Measurements from ENCODE around the gene ARHGAP26. TPM values are rescaled to one million over a fixed set of nuclear protein-coding genes. Genes with fewer than 3 reads are reported as not detected.

Gene ARHGAP26
- total and polyA plus RNA-seq, 2 experiments from 2014 or later: 9.5 to 16.8 TPM

GRCh38 chr5:143182106-143182505 is 411.9 kb downstream of the ARHGAP26 start:
- H3F3A ChIP-seq (replicated peaks; ENCODE audit: low read depth): no peaks in the 10 kb centered on the region
- Mint-ChIP-seq H3K9me3 (no peaks in the 10 kb centered on the region), H3K27ac (no peak overlapping the region), H3K4me1 (no peaks in the 10 kb centered on the region; the same call in 2 of the 3 replicates), H3K4me3 (no peak overlapping the region), H3K36me3 (ENCODE audit: low read depth) (no peaks in the 10 kb centered on the region; the same call in 2 of the 3 replicates), H3K27me3 (ENCODE audit: insufficient read depth, low read depth, poor library complexity) (no peaks in the 10 kb centered on the region)
- no peaks in the 10 kb centered on the region for H3K27me3 ChIP-seq (ENCODE audit: insufficient read depth)
- no peak overlapping the region for H3K4me2 ChIP-seq
- ATAC-seq (no peak), DNase-seq (ENCODE audit: low spot score) (no peak)
- H3K27ac ChIP-seq (ENCODE audit: low read depth): no peak overlapping the region
- H2AFZ ChIP-seq: no peak overlapping the region
- no peaks in the 10 kb centered on the region for H3K79me2 ChIP-seq (replicated peaks; ENCODE audit: insufficient read depth)
- H3K4me1 ChIP-seq (ENCODE audit: insufficient read depth): no peaks in the 10 kb centered on the region
- H4K20me1 ChIP-seq (replicated peaks; ENCODE audit: insufficient read depth): no peaks in the 10 kb centered on the region
- TF ChIP-seq EZH2phosphoT487 (IDR thresholded peaks at IDR 0.05; ENCODE audit: unreplicated experiment) (no peak), NANOG (IDR thresholded peaks at IDR 0.05; ENCODE audit: borderline replicate concordance) (no peak), EZH2 (IDR thresholded peaks at IDR 0.05; ENCODE audit: low read depth, unreplicated experiment) (no peak), ZNF331 (CRISPR knock-in tag; IDR thresholded peaks at IDR 0.05; ENCODE audit: low read depth) (no peak)
- TF ChIP-seq, protein P1, sequence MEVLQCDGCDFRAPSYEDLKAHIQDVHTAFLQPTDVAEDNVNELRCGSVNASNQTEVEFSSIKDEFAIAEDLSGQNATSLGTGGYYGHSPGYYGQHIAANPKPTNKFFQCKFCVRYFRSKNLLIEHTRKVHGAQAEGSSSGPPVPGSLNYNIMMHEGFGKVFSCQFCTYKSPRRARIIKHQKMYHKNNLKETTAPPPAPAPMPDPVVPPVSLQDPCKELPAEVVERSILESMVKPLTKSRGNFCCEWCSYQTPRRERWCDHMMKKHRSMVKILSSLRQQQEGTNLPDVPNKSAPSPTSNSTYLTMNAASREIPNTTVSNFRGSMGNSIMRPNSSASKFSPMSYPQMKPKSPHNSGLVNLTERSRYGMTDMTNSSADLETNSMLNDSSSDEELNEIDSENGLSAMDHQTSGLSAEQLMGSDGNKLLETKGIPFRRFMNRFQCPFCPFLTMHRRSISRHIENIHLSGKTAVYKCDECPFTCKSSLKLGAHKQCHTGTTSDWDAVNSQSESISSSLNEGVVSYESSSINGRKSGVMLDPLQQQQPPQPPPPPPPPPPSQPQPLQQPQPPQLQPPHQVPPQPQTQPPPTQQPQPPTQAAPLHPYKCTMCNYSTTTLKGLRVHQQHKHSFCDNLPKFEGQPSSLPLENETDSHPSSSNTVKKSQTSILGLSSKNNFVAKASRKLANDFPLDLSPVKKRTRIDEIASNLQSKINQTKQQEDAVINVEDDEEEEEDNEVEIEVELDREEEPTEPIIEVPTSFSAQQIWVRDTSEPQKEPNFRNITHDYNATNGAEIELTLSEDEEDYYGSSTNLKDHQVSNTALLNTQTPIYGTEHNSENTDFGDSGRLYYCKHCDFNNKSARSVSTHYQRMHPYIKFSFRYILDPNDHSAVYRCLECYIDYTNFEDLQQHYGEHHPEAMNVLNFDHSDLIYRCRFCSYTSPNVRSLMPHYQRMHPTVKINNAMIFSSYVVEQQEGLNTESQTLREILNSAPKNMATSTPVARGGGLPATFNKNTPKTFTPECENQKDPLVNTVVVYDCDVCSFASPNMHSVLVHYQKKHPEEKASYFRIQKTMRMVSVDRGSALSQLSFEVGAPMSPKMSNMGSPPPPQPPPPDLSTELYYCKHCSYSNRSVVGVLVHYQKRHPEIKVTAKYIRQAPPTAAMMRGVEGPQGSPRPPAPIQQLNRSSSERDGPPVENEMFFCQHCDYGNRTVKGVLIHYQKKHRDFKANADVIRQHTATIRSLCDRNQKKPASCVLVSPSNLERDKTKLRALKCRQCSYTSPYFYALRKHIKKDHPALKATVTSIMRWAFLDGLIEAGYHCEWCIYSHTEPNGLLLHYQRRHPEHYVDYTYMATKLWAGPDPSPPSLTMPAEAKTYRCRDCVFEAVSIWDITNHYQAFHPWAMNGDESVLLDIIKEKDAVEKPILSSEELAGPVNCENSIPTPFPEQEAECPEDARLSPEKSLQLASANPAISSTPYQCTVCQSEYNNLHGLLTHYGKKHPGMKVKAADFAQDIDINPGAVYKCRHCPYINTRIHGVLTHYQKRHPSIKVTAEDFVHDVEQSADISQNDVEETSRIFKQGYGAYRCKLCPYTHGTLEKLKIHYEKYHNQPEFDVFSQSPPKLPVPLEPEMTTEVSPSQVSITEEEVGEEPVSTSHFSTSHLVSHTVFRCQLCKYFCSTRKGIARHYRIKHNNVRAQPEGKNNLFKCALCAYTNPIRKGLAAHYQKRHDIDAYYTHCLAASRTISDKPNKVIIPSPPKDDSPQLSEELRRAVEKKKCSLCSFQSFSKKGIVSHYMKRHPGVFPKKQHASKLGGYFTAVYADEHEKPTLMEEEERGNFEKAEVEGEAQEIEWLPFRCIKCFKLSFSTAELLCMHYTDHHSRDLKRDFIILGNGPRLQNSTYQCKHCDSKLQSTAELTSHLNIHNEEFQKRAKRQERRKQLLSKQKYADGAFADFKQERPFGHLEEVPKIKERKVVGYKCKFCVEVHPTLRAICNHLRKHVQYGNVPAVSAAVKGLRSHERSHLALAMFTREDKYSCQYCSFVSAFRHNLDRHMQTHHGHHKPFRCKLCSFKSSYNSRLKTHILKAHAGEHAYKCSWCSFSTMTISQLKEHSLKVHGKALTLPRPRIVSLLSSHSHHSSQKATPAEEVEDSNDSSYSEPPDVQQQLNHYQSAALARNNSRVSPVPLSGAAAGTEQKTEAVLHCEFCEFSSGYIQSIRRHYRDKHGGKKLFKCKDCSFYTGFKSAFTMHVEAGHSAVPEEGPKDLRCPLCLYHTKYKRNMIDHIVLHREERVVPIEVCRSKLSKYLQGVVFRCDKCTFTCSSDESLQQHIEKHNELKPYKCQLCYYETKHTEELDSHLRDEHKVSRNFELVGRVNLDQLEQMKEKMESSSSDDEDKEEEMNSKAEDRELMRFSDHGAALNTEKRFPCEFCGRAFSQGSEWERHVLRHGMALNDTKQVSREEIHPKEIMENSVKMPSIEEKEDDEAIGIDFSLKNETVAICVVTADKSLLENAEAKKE (CRISPR knock-in tag; IDR thresholded peaks at IDR 0.05): no peak
- TF ChIP-seq, protein P2, sequence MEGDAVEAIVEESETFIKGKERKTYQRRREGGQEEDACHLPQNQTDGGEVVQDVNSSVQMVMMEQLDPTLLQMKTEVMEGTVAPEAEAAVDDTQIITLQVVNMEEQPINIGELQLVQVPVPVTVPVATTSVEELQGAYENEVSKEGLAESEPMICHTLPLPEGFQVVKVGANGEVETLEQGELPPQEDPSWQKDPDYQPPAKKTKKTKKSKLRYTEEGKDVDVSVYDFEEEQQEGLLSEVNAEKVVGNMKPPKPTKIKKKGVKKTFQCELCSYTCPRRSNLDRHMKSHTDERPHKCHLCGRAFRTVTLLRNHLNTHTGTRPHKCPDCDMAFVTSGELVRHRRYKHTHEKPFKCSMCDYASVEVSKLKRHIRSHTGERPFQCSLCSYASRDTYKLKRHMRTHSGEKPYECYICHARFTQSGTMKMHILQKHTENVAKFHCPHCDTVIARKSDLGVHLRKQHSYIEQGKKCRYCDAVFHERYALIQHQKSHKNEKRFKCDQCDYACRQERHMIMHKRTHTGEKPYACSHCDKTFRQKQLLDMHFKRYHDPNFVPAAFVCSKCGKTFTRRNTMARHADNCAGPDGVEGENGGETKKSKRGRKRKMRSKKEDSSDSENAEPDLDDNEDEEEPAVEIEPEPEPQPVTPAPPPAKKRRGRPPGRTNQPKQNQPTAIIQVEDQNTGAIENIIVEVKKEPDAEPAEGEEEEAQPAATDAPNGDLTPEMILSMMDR (conservative IDR thresholded peaks at IDR 0.05; ENCODE audit: low read depth in 2 of 2): no peak
- no peak overlapping the region for H3K4me3 ChIP-seq
- no peaks in the 10 kb centered on the region for H3K36me3 ChIP-seq (ENCODE audit: insufficient read depth)
- no peaks in the 10 kb centered on the region for H3K9me2 ChIP-seq (ENCODE audit: insufficient read depth)

Data from GM23338 (cell line).